ENCODE data around the gene FGD2. TPM values are rescaled to one million over a fixed set of nuclear protein-coding genes. Genes with fewer than 3 reads are reported as not detected.

Gene FGD2
- total RNA-seq, 2 experiments from 2014 or later, result 9.8 to 12.4 TPM

- peaks cover 17% of the 10 kb centered on the region for H3K36me3 Mint-ChIP-seq
- H3K27me3 Mint-ChIP-seq, result no peaks in the 10 kb centered on the region
- ATAC-seq (ENCODE audit: low read depth) (no peak), DNase-seq (no peak)
- H3K27ac Mint-ChIP-seq, result no peak overlapping the region
- no peak overlapping the region for H3K4me3 Mint-ChIP-seq
- POLR2A ChIA-PET, result interaction anchor here (1.2 kb wide), 1 partner anchor 12 kb away, joined by 4 read pairs; no protein-coding TSS in a partner anchor
- H3K9me3 Mint-ChIP-seq, result no peaks in the 10 kb centered on the region
- H3K4me1 Mint-ChIP-seq, result peaks cover 27% of the 10 kb centered on the region
Observed at GRCh38 chr6:36967301-36967700, 38.2 kb upstream of the FGD2 start.

GRCh38 chr6:36967757-36968156 lies 37.7 kb upstream of the FGD2 start:
- Mint-ChIP-seq H3K36me3 (peaks cover 21% of the 10 kb centered on the region), H3K27ac (no peak overlapping the region), H3K9me3 (no peaks in the 10 kb centered on the region), H3K4me1 (peaks cover 24% of the 10 kb centered on the region), H3K27me3 (no peaks in the 10 kb centered on the region), H3K4me3 (no peak overlapping the region)
- no peak for ATAC-seq (ENCODE audit: low read depth)
- POLR2A ChIA-PET, result no interaction called here
- no peak for DNase-seq

- peaks cover 18% of the 10 kb centered on the region for H3K4me1 Mint-ChIP-seq
- DNase-seq, result no peak
- H3K27ac Mint-ChIP-seq, result no peak overlapping the region
- no peak overlapping the region for H3K4me3 Mint-ChIP-seq
- peaks cover 26% of the 10 kb centered on the region for H3K36me3 Mint-ChIP-seq
- ATAC-seq (ENCODE audit: low read depth), result no peak
- H3K27me3 Mint-ChIP-seq, result no peaks in the 10 kb centered on the region
- POLR2A ChIA-PET, result no interaction called here
- no peaks in the 10 kb centered on the region for H3K9me3 Mint-ChIP-seq
Observed at GRCh38 chr6:36968266-36968977, 37.0 kb upstream of the FGD2 start.

GRCh38 chr6:36969240-36969691 lies 36.2 kb upstream of the FGD2 start:
- ATAC-seq (ENCODE audit: low read depth) (no peak), DNase-seq (no peak)
- Mint-ChIP-seq H3K9me3 (no peaks in the 10 kb centered on the region), H3K4me1 (peaks cover 12% of the 10 kb centered on the region), H3K27ac (no peak overlapping the region), H3K36me3 (peaks cover 26% of the 10 kb centered on the region), H3K4me3 (no peak overlapping the region), H3K27me3 (no peaks in the 10 kb centered on the region)
- POLR2A ChIA-PET, result interaction anchor here (0.5 kb wide), 1 partner anchor 43 kb away, joined by 3 read pairs; no protein-coding TSS in a partner anchor

- H3K9me3 Mint-ChIP-seq, result no peaks in the 10 kb centered on the region
- peaks cover 6% of the 10 kb centered on the region for H3K4me1 Mint-ChIP-seq
- H3K4me3 Mint-ChIP-seq, result no peak overlapping the region
- H3K27ac Mint-ChIP-seq, result no peak overlapping the region
- H3K36me3 Mint-ChIP-seq, result peaks cover 26% of the 10 kb centered on the region
- no peaks in the 10 kb centered on the region for H3K27me3 Mint-ChIP-seq
- no peak for DNase-seq
- ATAC-seq (ENCODE audit: low read depth), result no peak
- POLR2A ChIA-PET, result no interaction called here
Observed at GRCh38 chr6:36969988-36970891, 35.2 kb upstream of the FGD2 start.

- H3K27ac Mint-ChIP-seq, result no peak overlapping the region
- DNase-seq (no peak), ATAC-seq (ENCODE audit: low read depth) (no peak)
- peaks cover 3% of the 10 kb centered on the region for H3K4me1 Mint-ChIP-seq
- no peaks in the 10 kb centered on the region for H3K9me3 Mint-ChIP-seq
- peaks cover 24% of the 10 kb centered on the region for H3K36me3 Mint-ChIP-seq
- no peak overlapping the region for H3K4me3 Mint-ChIP-seq
- H3K27me3 Mint-ChIP-seq, result no peaks in the 10 kb centered on the region
- POLR2A ChIA-PET, result no interaction called here
Observed at GRCh38 chr6:36970892-36971842, 34.3 kb upstream of the FGD2 start.

GRCh38 chr6:36971921-36972673 lies 33.4 kb upstream of the FGD2 start:
- ATAC-seq (ENCODE audit: low read depth), result no peak
- no peaks in the 10 kb centered on the region for H3K9me3 Mint-ChIP-seq
- POLR2A ChIA-PET, result no interaction called here
- peak overlapping the region; percentile 54 for H3K27ac Mint-ChIP-seq
- H3K27me3 Mint-ChIP-seq, result no peaks in the 10 kb centered on the region
- no peak overlapping the region for H3K4me3 Mint-ChIP-seq
- H3K36me3 Mint-ChIP-seq, result peaks cover 24% of the 10 kb centered on the region
- peaks cover 3% of the 10 kb centered on the region for H3K4me1 Mint-ChIP-seq
- no peak for DNase-seq

GRCh38 chr6:36973190-36973589 lies 32.3 kb upstream of the FGD2 start:
- ATAC-seq (ENCODE audit: low read depth), result no peak
- POLR2A ChIA-PET, result no interaction called here
- Mint-ChIP-seq H3K36me3 (peaks cover 24% of the 10 kb centered on the region), H3K27ac (no peak overlapping the region), H3K9me3 (no peaks in the 10 kb centered on the region), H3K27me3 (no peaks in the 10 kb centered on the region), H3K4me1 (peaks cover 3% of the 10 kb centered on the region), H3K4me3 (no peak overlapping the region)
- no peak for DNase-seq

GRCh38 chr6:36973647-36974046 lies 31.8 kb upstream of the FGD2 start:
- H3K27ac Mint-ChIP-seq, result no peak overlapping the region
- peaks cover 19% of the 10 kb centered on the region for H3K36me3 Mint-ChIP-seq
- POLR2A ChIA-PET, result no interaction called here

GRCh38 chr6:36975231-36976006 lies 30.0 kb upstream of the FGD2 start:
- Mint-ChIP-seq H3K27me3 (no peaks in the 10 kb centered on the region), H3K36me3 (peaks cover 16% of the 10 kb centered on the region), H3K4me3 (no peak overlapping the region), H3K27ac (no peak overlapping the region), H3K4me1 (peaks cover 11% of the 10 kb centered on the region), H3K9me3 (no peaks in the 10 kb centered on the region)
- no peak for ATAC-seq (ENCODE audit: low read depth)
- POLR2A ChIA-PET, result interaction anchor here (2.7 kb wide), 1 partner anchor 11 kb away, joined by 9 read pairs; the partner anchor contains the start of gene MTCH1
- DNase-seq, result no peak

More at GRCh38 chr6:36973647-36974046, 31.8 kb upstream of the FGD2 start:
- H3K9me3 Mint-ChIP-seq, result no peaks in the 10 kb centered on the region
- DNase-seq (no peak), ATAC-seq (ENCODE audit: low read depth) (no peak)
- peaks cover 3% of the 10 kb centered on the region for H3K4me1 Mint-ChIP-seq
- no peak overlapping the region for H3K4me3 Mint-ChIP-seq
- no peaks in the 10 kb centered on the region for H3K27me3 Mint-ChIP-seq

GRCh38 chr6:36976007-36976264 lies 29.5 kb upstream of the FGD2 start:
- peaks cover 14% of the 10 kb centered on the region for H3K4me1 Mint-ChIP-seq
- peaks cover 18% of the 10 kb centered on the region for H3K36me3 Mint-ChIP-seq
- no peak for DNase-seq
- no peaks in the 10 kb centered on the region for H3K9me3 Mint-ChIP-seq
- ATAC-seq (ENCODE audit: low read depth), result no peak
- no peaks in the 10 kb centered on the region for H3K27me3 Mint-ChIP-seq
- POLR2A ChIA-PET, result interaction anchor here (2.7 kb wide), 1 partner anchor 10 kb away, joined by 9 read pairs; the partner anchor contains the start of gene MTCH1
- no peak overlapping the region for H3K27ac Mint-ChIP-seq
- no peak overlapping the region for H3K4me3 Mint-ChIP-seq

- Mint-ChIP-seq H3K36me3 (peaks cover 18% of the 10 kb centered on the region), H3K27me3 (no peaks in the 10 kb centered on the region), H3K9me3 (no peaks in the 10 kb centered on the region), H3K27ac (no peak overlapping the region), H3K4me1 (peaks cover 14% of the 10 kb centered on the region), H3K4me3 (no peak overlapping the region)
- DNase-seq (no peak), ATAC-seq (ENCODE audit: low read depth) (no peak)
- POLR2A ChIA-PET, result interaction anchor here (2.7 kb wide), 1 partner anchor 10 kb away, joined by 9 read pairs; the partner anchor contains the start of gene MTCH1
Observed at GRCh38 chr6:36976509-36976908, 28.9 kb upstream of the FGD2 start.
